ENCODE results near the gene GOSR2. TPM values are rescaled to one million over a fixed set of nuclear protein-coding genes. Genes with fewer than 3 reads are reported as not detected.
A peak's percentile ranks its signal among the peaks of the same experiment; 100 is the strongest.

GOSR2 gene
- total RNA-seq, 1 experiment from 2014 or later, result 34.5 TPM

DNA sequence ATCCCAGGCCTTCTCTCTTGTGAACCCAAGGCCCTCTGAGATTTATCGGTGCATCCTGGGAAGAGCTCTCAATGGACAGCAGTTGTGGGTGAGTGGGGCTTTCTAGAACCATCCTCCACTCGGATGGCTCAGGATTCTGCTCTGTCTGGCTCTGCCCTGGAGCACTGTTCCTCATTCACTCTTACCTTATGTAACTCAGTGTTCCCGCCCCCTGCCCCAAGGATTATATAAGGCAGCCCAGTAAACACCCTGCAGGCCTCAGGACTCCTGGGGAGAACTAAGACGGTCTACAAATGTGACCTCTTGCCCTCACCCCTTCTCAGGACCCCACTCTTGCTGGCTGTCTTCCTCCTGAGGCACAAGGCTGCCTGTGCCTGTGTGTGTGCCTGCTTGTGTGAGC, 52.3 kb downstream of the GOSR2 start:
- POLR2A ChIA-PET (ENCODE audit: unreplicated experiment), result no interaction called here

GRCh38 chr17:46976626-46977270, 53.8 kb downstream of the GOSR2 start:
- H3F3A ChIP-seq (ENCODE audit: insufficient read depth, low read depth), result no peaks in the 10 kb centered on the region

More for the DNA sequence above, 52.3 kb downstream of the GOSR2 start:
- Histone ChIP-seq H3K27me3 (ENCODE audit: insufficient read depth, low read depth) (peaks cover 58% of the 10 kb centered on the region), H3K9me3 (ENCODE audit: insufficient read depth, low read depth) (no peaks in the 10 kb centered on the region), H2AFZ (no peak overlapping the region), H3F3A (ENCODE audit: insufficient read depth, low read depth) (no peaks in the 10 kb centered on the region), H4K20me1 (ENCODE audit: insufficient read depth) (no peaks in the 10 kb centered on the region), H3K36me3 (ENCODE audit: low read depth) (no peaks in the 10 kb centered on the region), H3K79me2 (ENCODE audit: low read depth) (no peaks in the 10 kb centered on the region), H3K9me2 (ENCODE audit: insufficient read depth) (no peaks in the 10 kb centered on the region), H3K4me3 (no peak overlapping the region), H3K27ac (no peak overlapping the region), H3K4me2 (no peak overlapping the region), H3K4me1 (replicated peaks; ENCODE audit: insufficient read depth) (peaks cover 10% of the 10 kb centered on the region; the same call in 1 of the 2 replicates)
- no TSS peak for BruUV-seq (replicated peaks)
- intact Hi-C loops (cut with micrococcal nuclease; ENCODE audit: unreplicated experiment), result no loop called here
- CTCF ChIA-PET, result interaction anchor here (0.6 kb wide), 1 partner anchor 691 kb away, joined by 5 read pairs; no protein-coding TSS in a partner anchor
- DNase-seq, result no peak
- TF ChIP-seq, protein P1, sequence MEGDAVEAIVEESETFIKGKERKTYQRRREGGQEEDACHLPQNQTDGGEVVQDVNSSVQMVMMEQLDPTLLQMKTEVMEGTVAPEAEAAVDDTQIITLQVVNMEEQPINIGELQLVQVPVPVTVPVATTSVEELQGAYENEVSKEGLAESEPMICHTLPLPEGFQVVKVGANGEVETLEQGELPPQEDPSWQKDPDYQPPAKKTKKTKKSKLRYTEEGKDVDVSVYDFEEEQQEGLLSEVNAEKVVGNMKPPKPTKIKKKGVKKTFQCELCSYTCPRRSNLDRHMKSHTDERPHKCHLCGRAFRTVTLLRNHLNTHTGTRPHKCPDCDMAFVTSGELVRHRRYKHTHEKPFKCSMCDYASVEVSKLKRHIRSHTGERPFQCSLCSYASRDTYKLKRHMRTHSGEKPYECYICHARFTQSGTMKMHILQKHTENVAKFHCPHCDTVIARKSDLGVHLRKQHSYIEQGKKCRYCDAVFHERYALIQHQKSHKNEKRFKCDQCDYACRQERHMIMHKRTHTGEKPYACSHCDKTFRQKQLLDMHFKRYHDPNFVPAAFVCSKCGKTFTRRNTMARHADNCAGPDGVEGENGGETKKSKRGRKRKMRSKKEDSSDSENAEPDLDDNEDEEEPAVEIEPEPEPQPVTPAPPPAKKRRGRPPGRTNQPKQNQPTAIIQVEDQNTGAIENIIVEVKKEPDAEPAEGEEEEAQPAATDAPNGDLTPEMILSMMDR (conservative IDR thresholded peaks at IDR 0.05), result no peak
- no peak for TF ChIP-seq EZH2 (IDR thresholded peaks at IDR 0.05; ENCODE audit: low read depth)

GRCh38 chr17:46977348-46977747, 54.4 kb downstream of the GOSR2 start:
- H3K4me1 ChIP-seq (replicated peaks; ENCODE audit: insufficient read depth), result peaks cover 10% of the 10 kb centered on the region; the same call in 1 of the 2 replicates
- H3K27me3 ChIP-seq (ENCODE audit: insufficient read depth, low read depth), result peaks cover 42% of the 10 kb centered on the region
- intact Hi-C loops (cut with micrococcal nuclease; ENCODE audit: unreplicated experiment), result no loop called here
- H3K9me3 ChIP-seq (ENCODE audit: insufficient read depth, low read depth), result no peaks in the 10 kb centered on the region
- no peaks in the 10 kb centered on the region for H3F3A ChIP-seq (ENCODE audit: insufficient read depth, low read depth)
- BruUV-seq (replicated peaks), result no TSS peak
- no peaks in the 10 kb centered on the region for H3K9me2 ChIP-seq (ENCODE audit: insufficient read depth)
- H3K4me3 ChIP-seq, result no peak overlapping the region
- no peaks in the 10 kb centered on the region for H3K79me2 ChIP-seq (ENCODE audit: low read depth)
- peak in 1 of 2 experiments; percentile 30 for DNase-seq
- H4K20me1 ChIP-seq (ENCODE audit: insufficient read depth), result no peaks in the 10 kb centered on the region
- ChIA-PET POLR2A (ENCODE audit: unreplicated experiment) (no interaction called here), CTCF (no interaction called here)
- 0 out of 2 replicates have a peak overlapping the region, but pooled peaks have one; percentile 49 for H3K4me2 ChIP-seq
- no peaks in the 10 kb centered on the region for H3K36me3 ChIP-seq (ENCODE audit: low read depth)
- H2AFZ ChIP-seq, result no peak overlapping the region
- TF ChIP-seq, protein P1 (conservative IDR thresholded peaks at IDR 0.05), result no peak
- TF ChIP-seq EZH2 (IDR thresholded peaks at IDR 0.05; ENCODE audit: low read depth), result no peak
- H3K27ac ChIP-seq, result no peak overlapping the region

More at GRCh38 chr17:46976626-46977270, 53.8 kb downstream of the GOSR2 start:
- no TSS peak for BruUV-seq (replicated peaks)
- H2AFZ ChIP-seq, result no peak overlapping the region
- H3K27me3 ChIP-seq (ENCODE audit: insufficient read depth, low read depth), result peaks cover 47% of the 10 kb centered on the region
- peak overlapping the region; percentile 49 for H3K4me2 ChIP-seq
- H3K36me3 ChIP-seq (ENCODE audit: low read depth), result no peaks in the 10 kb centered on the region
- CTCF ChIA-PET, result interaction anchor here (0.6 kb wide), 1 partner anchor 33 kb away, joined by 4 read pairs; no protein-coding TSS in a partner anchor
- no peaks in the 10 kb centered on the region for H4K20me1 ChIP-seq (ENCODE audit: insufficient read depth)
- H3K9me3 ChIP-seq (ENCODE audit: insufficient read depth, low read depth), result no peaks in the 10 kb centered on the region
- H3K9me2 ChIP-seq (ENCODE audit: insufficient read depth), result no peaks in the 10 kb centered on the region
- DNase-seq, result peak; percentile 46 to 76
- no peak overlapping the region for H3K4me3 ChIP-seq
- POLR2A ChIA-PET (ENCODE audit: unreplicated experiment), result interaction anchor here (0.6 kb wide), 1 partner anchor 404 kb away, joined by 5 read pairs; no protein-coding TSS in a partner anchor
- peaks cover 10% of the 10 kb centered on the region; the same call in 1 of the 2 replicates for H3K4me1 ChIP-seq (replicated peaks; ENCODE audit: insufficient read depth)
- intact Hi-C loops (cut with micrococcal nuclease; ENCODE audit: unreplicated experiment), result no loop called here
- TF ChIP-seq EZH2 (IDR thresholded peaks at IDR 0.05; ENCODE audit: low read depth), result no peak
- TF ChIP-seq, protein P1 (conservative IDR thresholded peaks at IDR 0.05), result peak; percentile 50; the same call in 1 of the 2 replicates
- H3K27ac ChIP-seq, result no peak overlapping the region
- no peaks in the 10 kb centered on the region for H3K79me2 ChIP-seq (ENCODE audit: low read depth)
